Measurements from ENCODE around the gene PRDX5. TPM values are rescaled to one million over a fixed set of nuclear protein-coding genes. Genes with fewer than 3 reads are reported as not detected.

The PRDX5 gene
- total and polyA plus RNA-seq, 2 experiments from 2014 or later, result 212 to 312 TPM

DNA sequence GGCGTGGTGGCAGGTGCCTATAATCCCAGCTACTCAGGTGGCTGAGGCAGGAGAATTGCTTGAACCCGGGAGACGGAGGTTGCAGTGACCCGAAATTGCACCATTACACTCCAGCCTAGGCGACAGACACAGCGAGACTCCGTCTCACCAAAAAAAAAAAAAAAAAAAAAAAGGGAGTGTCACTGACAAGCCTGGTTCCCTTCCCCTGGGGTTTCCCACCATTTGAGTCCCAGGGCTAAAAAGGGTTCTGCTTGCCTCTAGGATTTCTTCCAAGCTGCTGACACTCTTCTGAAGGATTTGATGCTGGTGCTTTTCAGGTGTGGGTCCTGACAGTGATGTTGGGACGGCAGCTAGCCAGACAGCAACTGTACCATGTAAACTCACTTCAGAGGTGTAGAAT lies 20.8 kb downstream of the PRDX5 start:
- Mint-ChIP-seq H3K27me3 (ENCODE audit: insufficient read depth, low read depth, poor library complexity) (peaks cover 23% of the 10 kb centered on the region), H3K4me3 (no peak overlapping the region), H3K4me1 (peaks cover 12% of the 10 kb centered on the region), H3K27ac (no peak overlapping the region), H3K36me3 (ENCODE audit: low read depth) (no peaks in the 10 kb centered on the region), H3K9me3 (no peaks in the 10 kb centered on the region)
- ATAC-seq (no peak), DNase-seq (ENCODE audit: low spot score) (no peak)
- Histone ChIP-seq H3K4me3 (no peak overlapping the region), H3K27me3 (ENCODE audit: insufficient read depth) (no peaks in the 10 kb centered on the region), H3K79me2 (replicated peaks; ENCODE audit: insufficient read depth) (no peaks in the 10 kb centered on the region), H3K27ac (ENCODE audit: low read depth) (no peak overlapping the region), H3K4me1 (ENCODE audit: insufficient read depth) (peaks cover 11% of the 10 kb centered on the region; the same call in 1 of the 2 replicates), H4K20me1 (replicated peaks; ENCODE audit: insufficient read depth) (no peaks in the 10 kb centered on the region), H2AFZ (no peak overlapping the region), H3F3A (replicated peaks; ENCODE audit: low read depth) (0 out of 2 replicates have a peak, but pooled peaks cover 5% of the 10 kb centered on the region), H3K4me2 (no peak overlapping the region), H3K36me3 (ENCODE audit: insufficient read depth) (no peaks in the 10 kb centered on the region), H3K9me2 (ENCODE audit: insufficient read depth) (no peaks in the 10 kb centered on the region)
- TF ChIP-seq STAT1 (IDR thresholded peaks at IDR 0.05; ENCODE audit: unreplicated experiment) (no peak), ZNF331 (CRISPR knock-in tag; IDR thresholded peaks at IDR 0.05; ENCODE audit: low read depth) (no peak), JUNB (IDR thresholded peaks at IDR 0.05; ENCODE audit: unreplicated experiment) (no peak), EZH2 (IDR thresholded peaks at IDR 0.05; ENCODE audit: low read depth, unreplicated experiment) (no peak), POLR2AphosphoS5 (IDR thresholded peaks at IDR 0.05; ENCODE audit: low read depth) (no peak), ZNF114 (CRISPR knock-in tag; IDR thresholded peaks at IDR 0.05) (no peak), CREB1 (CRISPR knock-in tag; IDR thresholded peaks at IDR 0.05; ENCODE audit: low read depth) (no peak), NANOG (IDR thresholded peaks at IDR 0.05; ENCODE audit: borderline replicate concordance) (no peak), EZH2phosphoT487 (IDR thresholded peaks at IDR 0.05; ENCODE audit: unreplicated experiment) (no peak)
- TF ChIP-seq, protein P1, sequence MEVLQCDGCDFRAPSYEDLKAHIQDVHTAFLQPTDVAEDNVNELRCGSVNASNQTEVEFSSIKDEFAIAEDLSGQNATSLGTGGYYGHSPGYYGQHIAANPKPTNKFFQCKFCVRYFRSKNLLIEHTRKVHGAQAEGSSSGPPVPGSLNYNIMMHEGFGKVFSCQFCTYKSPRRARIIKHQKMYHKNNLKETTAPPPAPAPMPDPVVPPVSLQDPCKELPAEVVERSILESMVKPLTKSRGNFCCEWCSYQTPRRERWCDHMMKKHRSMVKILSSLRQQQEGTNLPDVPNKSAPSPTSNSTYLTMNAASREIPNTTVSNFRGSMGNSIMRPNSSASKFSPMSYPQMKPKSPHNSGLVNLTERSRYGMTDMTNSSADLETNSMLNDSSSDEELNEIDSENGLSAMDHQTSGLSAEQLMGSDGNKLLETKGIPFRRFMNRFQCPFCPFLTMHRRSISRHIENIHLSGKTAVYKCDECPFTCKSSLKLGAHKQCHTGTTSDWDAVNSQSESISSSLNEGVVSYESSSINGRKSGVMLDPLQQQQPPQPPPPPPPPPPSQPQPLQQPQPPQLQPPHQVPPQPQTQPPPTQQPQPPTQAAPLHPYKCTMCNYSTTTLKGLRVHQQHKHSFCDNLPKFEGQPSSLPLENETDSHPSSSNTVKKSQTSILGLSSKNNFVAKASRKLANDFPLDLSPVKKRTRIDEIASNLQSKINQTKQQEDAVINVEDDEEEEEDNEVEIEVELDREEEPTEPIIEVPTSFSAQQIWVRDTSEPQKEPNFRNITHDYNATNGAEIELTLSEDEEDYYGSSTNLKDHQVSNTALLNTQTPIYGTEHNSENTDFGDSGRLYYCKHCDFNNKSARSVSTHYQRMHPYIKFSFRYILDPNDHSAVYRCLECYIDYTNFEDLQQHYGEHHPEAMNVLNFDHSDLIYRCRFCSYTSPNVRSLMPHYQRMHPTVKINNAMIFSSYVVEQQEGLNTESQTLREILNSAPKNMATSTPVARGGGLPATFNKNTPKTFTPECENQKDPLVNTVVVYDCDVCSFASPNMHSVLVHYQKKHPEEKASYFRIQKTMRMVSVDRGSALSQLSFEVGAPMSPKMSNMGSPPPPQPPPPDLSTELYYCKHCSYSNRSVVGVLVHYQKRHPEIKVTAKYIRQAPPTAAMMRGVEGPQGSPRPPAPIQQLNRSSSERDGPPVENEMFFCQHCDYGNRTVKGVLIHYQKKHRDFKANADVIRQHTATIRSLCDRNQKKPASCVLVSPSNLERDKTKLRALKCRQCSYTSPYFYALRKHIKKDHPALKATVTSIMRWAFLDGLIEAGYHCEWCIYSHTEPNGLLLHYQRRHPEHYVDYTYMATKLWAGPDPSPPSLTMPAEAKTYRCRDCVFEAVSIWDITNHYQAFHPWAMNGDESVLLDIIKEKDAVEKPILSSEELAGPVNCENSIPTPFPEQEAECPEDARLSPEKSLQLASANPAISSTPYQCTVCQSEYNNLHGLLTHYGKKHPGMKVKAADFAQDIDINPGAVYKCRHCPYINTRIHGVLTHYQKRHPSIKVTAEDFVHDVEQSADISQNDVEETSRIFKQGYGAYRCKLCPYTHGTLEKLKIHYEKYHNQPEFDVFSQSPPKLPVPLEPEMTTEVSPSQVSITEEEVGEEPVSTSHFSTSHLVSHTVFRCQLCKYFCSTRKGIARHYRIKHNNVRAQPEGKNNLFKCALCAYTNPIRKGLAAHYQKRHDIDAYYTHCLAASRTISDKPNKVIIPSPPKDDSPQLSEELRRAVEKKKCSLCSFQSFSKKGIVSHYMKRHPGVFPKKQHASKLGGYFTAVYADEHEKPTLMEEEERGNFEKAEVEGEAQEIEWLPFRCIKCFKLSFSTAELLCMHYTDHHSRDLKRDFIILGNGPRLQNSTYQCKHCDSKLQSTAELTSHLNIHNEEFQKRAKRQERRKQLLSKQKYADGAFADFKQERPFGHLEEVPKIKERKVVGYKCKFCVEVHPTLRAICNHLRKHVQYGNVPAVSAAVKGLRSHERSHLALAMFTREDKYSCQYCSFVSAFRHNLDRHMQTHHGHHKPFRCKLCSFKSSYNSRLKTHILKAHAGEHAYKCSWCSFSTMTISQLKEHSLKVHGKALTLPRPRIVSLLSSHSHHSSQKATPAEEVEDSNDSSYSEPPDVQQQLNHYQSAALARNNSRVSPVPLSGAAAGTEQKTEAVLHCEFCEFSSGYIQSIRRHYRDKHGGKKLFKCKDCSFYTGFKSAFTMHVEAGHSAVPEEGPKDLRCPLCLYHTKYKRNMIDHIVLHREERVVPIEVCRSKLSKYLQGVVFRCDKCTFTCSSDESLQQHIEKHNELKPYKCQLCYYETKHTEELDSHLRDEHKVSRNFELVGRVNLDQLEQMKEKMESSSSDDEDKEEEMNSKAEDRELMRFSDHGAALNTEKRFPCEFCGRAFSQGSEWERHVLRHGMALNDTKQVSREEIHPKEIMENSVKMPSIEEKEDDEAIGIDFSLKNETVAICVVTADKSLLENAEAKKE (CRISPR knock-in tag; IDR thresholded peaks at IDR 0.05), result no peak
